Ramos (cell line): ENCODE measurements around the gene ZNF324B.
"Not testable (repeated sequence)": the region's sequence is repeated elsewhere in the genome, so short reads cannot be mapped to it uniquely, and the experiment has no call there.

Source experiments
- in situ Hi-C: fragments of 300-500 bp; cut with MboI; formaldehyde crosslinking; loops from one replicate; pipeline ENCODE4 v1.14.3; 2022; ENCODE audit warnings: low sequenced_read_pairs; ENCODE audit not compliant: unreplicated experiment

ZNF324B gene

DNA sequence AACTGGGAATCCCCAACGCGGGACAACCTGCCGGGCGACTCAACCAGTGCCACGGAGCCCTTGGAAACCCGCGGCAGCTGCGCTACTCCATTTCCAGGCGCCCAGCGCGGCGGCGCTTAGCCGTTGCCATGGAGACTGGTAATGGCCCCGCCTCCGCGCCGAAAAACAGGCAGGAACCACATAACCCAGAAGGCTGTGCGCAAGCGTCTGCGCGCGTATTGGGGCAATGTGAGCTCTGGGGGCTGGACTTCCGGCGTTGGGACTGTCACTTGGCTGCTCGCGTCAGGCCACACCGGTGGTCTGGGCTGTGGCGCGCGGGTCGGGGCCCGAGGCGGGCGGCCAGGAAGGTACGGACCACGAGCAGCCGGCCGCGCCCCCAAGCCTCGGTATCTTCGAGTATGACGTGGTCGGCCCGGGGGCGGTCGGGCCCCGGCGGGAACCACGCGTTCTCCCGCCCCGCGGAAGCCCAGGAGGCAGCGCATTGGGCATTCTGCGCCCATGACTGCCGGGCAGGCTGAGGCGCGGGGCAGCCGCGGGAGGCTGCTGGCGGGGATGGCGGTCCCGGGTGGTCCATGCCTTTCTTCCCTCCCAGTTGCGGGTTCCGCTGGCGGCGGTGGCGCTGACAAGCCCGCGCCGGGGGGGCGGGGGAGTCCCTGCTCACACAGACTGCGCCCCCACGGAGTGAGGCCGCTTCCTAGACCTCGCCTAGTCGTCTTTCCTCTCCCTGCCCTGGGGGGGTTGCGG is at the start of gene ZNF324B:
TSS of gene ZNF324B (plus strand) at position 265 of the 744 bp plus-strand sequence. CDS start 2,080 bp downstream, outside the sequence.
- in situ Hi-C loops, result no loop called here

GRCh38 chr19:58401840-58402421 is 49.5 kb upstream of the ZNF324B start:
- in situ Hi-C loops, result no loop called here

DNA sequence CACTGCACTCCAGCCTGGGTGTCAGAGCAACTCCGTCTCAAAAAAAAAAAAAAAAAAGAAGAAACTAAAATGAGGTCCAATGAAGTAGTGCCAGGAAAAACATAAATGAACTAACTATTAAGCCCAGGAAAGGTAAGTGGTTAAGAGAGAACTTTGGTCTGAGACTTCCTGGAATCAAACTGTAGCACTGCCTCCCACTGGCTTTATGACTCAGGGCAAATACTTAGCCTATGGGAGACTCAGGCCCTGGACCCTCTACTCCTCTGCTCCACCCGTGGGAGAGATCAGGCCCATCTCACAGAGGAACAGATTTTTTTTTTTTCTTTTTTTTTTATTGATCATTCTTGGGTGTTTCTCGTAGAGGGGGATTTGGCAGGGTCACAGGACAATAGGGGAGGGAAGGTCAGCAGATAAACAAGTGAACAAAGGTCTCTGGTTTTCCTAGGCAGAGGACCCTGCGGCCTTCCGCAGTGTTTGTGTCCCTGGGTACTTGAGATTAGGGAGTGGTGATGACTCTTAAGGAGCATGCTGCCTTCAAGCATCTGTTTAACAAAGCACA is 47.4 kb upstream of the ZNF324B start:
- in situ Hi-C loops, result not testable (repeated sequence)

GRCh38 chr19:58406818-58407657 is 44.4 kb upstream of the ZNF324B start:
- in situ Hi-C loops, result no loop called here

GRCh38 chr19:58407658-58408151 is 43.7 kb upstream of the ZNF324B start:
- in situ Hi-C loops, result no loop called here

GRCh38 chr19:58408152-58409009 is 43.0 kb upstream of the ZNF324B start, which contains the start of gene ZNF584:
ZNF584 (plus strand) TSS chr19:58408649; CDS start chr19:58409148, 499 bp downstream.
- in situ Hi-C loops, result no loop called here

DNA sequence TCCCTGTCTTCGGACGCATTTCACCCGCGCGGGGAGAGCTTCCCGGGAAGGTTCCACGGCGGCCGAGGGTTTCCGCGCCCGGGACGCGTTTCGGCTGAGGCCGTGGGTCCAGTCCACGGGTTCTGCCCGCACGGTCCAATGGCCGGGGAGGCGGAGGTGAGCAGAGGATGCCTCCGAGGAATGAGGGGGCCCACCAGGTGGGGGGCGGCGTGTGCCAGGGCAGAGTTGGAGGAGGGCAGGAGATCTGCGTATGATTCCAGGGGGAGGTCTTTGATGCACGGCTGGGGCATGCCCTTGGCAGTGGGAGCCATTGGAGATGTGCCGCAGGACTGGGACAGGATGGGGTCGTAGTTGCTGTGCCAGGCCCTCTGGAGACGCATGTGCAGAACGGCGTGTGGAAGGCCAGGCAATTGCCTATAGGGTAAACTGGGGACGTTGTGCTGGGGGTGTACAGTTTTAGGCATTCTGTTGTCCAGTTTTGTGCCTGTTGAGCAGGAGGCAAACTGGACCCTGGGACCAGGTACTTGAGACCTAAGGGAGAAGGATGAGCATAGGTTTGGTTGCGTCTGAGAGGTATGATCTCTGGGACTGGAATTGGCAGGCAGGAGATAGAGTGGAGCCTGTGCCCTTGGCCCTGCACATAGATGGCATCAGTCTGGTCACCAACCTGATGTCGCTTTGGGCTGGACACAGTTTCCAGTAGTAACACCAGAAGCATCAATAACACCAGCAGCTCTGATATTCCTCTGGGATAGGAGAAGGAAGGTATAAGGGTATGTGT is 42.2 kb upstream of the ZNF324B start:
- in situ Hi-C loops, result no loop called here

DNA sequence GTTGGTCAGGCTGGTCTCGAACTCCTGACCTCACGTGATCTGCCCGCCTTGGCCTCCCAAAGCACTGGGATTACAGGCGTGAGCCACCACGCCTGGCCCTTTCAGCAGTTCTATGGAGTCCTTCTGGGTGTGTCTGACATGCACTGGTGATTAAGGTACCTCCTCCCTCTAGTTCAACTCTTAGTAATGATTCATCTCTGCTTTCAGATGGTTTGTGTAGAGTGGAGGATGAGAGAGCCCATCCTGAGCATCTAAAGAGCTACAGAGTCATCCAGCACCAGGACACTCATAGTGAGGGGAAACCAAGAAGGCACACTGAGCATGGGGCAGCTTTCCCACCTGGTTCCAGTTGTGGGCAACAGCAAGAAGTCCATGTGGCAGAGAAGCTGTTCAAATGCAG is 34.8 kb upstream of the ZNF324B start:
- in situ Hi-C loops, result no loop called here

GRCh38 chr19:58417071-58417470 is 34.4 kb upstream of the ZNF324B start:
- in situ Hi-C loops, result no loop called here

DNA sequence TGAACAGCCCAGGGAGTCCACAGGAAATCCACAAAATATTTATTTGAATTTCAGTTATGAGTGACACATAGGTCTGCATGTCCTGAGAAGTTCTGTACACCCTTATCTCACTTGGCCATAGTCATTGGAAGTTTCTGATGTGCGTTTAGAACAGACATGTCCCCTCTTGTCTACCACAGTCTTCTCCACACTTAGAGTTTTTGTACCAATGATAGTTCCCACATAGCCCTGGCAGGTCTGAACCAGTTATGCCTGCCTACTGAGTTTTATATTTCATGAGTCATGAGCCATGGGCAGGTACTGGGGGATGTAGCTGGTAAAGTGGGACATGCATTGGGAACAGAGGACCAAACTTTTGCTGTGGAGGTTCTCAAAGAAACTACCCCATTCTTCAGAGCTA is 22.8 kb upstream of the ZNF324B start:
- in situ Hi-C loops, result no loop called here

- in situ Hi-C loops, result no loop called here
These were observed 21.7 kb upstream of the ZNF324B start for GRCh38 chr19:58429745-58430144.

DNA sequence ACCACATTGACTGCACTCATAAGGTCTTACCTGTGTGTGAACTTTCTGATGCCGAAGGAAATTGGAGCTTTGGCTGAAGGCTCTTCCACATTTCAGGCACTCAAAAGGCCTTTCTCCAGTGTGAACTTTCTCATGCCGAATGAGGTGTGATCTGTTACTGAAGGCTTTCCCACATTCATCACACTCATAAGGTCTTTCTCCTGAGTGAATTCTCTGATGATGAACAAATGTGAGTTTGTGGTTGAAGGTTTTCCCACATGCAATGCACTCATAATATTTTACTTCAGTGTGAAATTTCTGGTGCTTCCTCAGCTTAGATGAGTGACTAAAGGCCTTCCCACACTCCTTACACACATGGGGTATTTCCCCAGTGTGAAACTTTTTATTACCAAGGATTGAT is 17.2 kb upstream of the ZNF324B start:
- in situ Hi-C loops, result no loop called here

GRCh38 chr19:58439576-58440554 is 11.6 kb upstream of the ZNF324B start, which contains the start of gene ZNF132:
ZNF132 (minus strand) TSS chr19:58440153; CDS start chr19:58439821, 332 bp downstream.
- in situ Hi-C loops, result no loop called here

GRCh38 chr19:58440556-58440955 is 10.9 kb upstream of the ZNF324B start:
- in situ Hi-C loops, result no loop called here

GRCh38 chr19:58442986-58443385 is 8.4 kb upstream of the ZNF324B start:
- in situ Hi-C loops, result not testable (repeated sequence)

DNA sequence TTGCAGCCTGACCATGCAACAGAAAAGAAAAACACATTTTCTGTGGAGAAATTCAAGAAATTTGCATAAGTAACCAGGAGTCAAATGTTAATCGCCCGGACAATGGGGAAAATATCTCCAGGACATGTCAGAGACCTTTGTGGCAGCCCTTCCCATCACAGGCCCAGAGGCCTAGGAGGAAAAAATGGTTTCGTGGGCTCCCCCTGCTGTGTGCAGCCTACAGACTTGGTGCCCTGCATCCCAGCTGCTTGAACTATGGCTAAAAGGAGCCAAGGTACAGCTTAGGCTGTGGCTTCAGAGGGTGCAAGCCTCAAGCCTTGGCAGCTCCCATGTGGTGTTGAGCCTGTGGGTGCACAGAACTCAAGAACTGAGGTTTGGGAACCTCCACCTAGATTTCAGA is 2.6 kb upstream of the ZNF324B start:
- in situ Hi-C loops, result not testable (repeated sequence)

DNA sequence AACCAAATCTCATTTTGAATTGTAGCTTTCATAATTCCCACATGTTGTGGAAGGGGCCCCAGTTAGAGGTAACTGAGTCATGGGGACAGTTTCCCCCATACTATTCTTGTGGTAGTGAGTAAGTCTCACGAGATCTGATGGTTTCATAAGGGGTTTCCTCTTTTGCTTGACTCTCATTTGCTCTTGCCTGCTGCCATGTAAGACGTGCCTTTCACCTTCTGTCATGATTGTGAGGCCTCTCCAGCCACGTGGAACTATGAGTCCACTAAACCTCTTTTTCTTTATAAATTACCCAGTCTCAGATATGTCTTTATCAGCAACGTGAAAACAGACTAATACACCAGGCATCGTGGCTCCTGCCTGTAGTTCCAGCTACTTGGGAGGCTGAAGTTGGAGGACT is 1.4 kb upstream of the ZNF324B start:
- in situ Hi-C loops, result not testable (repeated sequence)
